PC-3 (cell line): ENCODE data around the gene PLXNB2. TPM values are rescaled to one million over a fixed set of nuclear protein-coding genes. Genes with fewer than 3 reads are reported as not detected.

Source experiments
- ATAC-seq: fragments of 200-7000 bp; cut with Tn5 transposase; 2 replicates; pipeline ENCODE4 v1.9.1; 2020; ENCODE audit warnings: mild to moderate bottlenecking, moderate library complexity
- BruUV-seq: library from RNA; stranded (reverse); fragments of 400-500 nt; replicated peaks from 2 replicates; lab custom pipeline; 2021; lab: Mats Ljungman, UMichigan
- CTCF ChIA-PET: fragments of 300-600 bp; sonication (Branson Sonifier 250); formaldehyde crosslinking; loops from one replicate; lab custom pipeline; 2022; ENCODE audit warnings: antibody characterized with exemption; lab: Charles Lee
- POLR2A ChIA-PET: fragments of 300-600 bp; sonication (Branson Sonifier 250); formaldehyde crosslinking; loops from one replicate; lab custom pipeline; 2022; ENCODE audit warnings: antibody characterized with exemption; ENCODE audit not compliant: unreplicated experiment; lab: Charles Lee
- DNase-seq: peaks from one replicate; pipeline ENCODE4 v3.0.0-alpha.2; 2015
- H2AFZ ChIP-seq: fragments of 300-600 bp; sonication (generic); 2 replicates; pipeline ENCODE4 v1.6.0; 2016; ENCODE audit warnings: antibody characterized with exemption, low read length
- H3F3A ChIP-seq: fragments of 300-600 bp; sonication (generic); one replicate; pipeline ENCODE4 v1.6.0; 2017; ENCODE audit warnings: antibody characterized with exemption, low read length, control low read depth, mild to moderate bottlenecking; ENCODE audit not compliant: unreplicated experiment
- H3K27ac ChIP-seq: fragments of 300-600 bp; sonication (generic); 2 replicates; pipeline ENCODE4 v1.5.1; 2016; ENCODE audit warnings: mild to moderate bottlenecking, low read length
- H3K27me3 ChIP-seq: fragments of 300-600 bp; sonication (generic); 2 replicates; pipeline ENCODE4 v1.6.1; 2016; ENCODE audit warnings: low read length, mixed read lengths
- H3K36me3 ChIP-seq: fragments of 300-600 bp; sonication (generic); 2 replicates; pipeline ENCODE4 v1.6.1; 2016; ENCODE audit warnings: low read depth, mixed run types, low read length, mixed read lengths
- H3K4me1 ChIP-seq: fragments of 300-600 bp; sonication (generic); 2 replicates; pipeline ENCODE4 v1.5.1; 2016; ENCODE audit warnings: low read length; ENCODE audit not compliant: insufficient read depth
- H3K4me2 ChIP-seq: fragments of 300-600 bp; sonication (generic); 2 replicates; pipeline ENCODE4 v1.6.0; 2016; ENCODE audit warnings: low read length
- H3K4me3 ChIP-seq: fragments of 300-600 bp; sonication (generic); 2 replicates; pipeline ENCODE4 v1.5.1; 2016; ENCODE audit warnings: mild to moderate bottlenecking, low read length, mixed read lengths
- H3K79me2 ChIP-seq: fragments of 300-600 bp; sonication (generic); 2 replicates; pipeline ENCODE4 v1.6.1; 2017; ENCODE audit warnings: low read length, mixed read lengths
- H3K9ac ChIP-seq: fragments of 300-600 bp; sonication (generic); 2 replicates; pipeline ENCODE4 v1.6.0; 2016; ENCODE audit warnings: mild to moderate bottlenecking, low read length
- H3K9me2 ChIP-seq: fragments of 300-600 bp; sonication (generic); replicated peaks from 2 replicates; pipeline ENCODE4 v1.6.1; 2016; ENCODE audit warnings: mixed run types, low read length, mixed read lengths
- H3K9me3 ChIP-seq: fragments of 300-600 bp; sonication (generic); 2 replicates; pipeline ENCODE4 v1.6.1; 2016; ENCODE audit warnings: low read length, mixed read lengths
- H4K20me1 ChIP-seq: fragments of 300-600 bp; sonication (generic); 2 replicates; pipeline ENCODE4 v1.6.1; 2016; ENCODE audit warnings: low read length, mixed read lengths
- EZH2 ChIP-seq: fragments of 300-600 bp; sonication (generic); IDR thresholded peaks from one replicate; pipeline ENCODE4 v1.6.1; 2017; ENCODE audit warnings: antibody characterized with exemption, mild to moderate bottlenecking, low read length; ENCODE audit not compliant: unreplicated experiment
- EZH2phosphoT487 ChIP-seq: fragments of 300-600 bp; sonication (generic); IDR thresholded peaks from 2 replicates; pipeline ENCODE4 v1.6.1; 2018; ENCODE audit warnings: mild to moderate bottlenecking, antibody characterized with exemption, low read length, borderline replicate concordance
- intact Hi-C: fragments of 100-400 bp; cut with micrococcal nuclease; formaldehyde crosslinking; loops from 2 replicates; pipeline ENCODE4 v1.9.0; 2023
- total RNA-seq: library from RNA; depleted of rRNA; stranded (reverse); fragments of >200 nt; gene quantifications from 2 replicates; pipeline ENCODE4 v1.2.3, GENCODE V29; 2014
- TF ChIP-seq, protein P1 (sequence below): fragments of 300-600 bp; sonication (generic); conservative IDR thresholded peaks from 2 replicates; pipeline ENCODE4 v1.5.1; 2017; ENCODE audit warnings: antibody characterized with exemption, low read depth, mild to moderate bottlenecking, low read length

The PLXNB2 gene
- total RNA-seq, 1 experiment from 2014 or later: 68.2 TPM

- H3K9me3 ChIP-seq: no peaks in the 10 kb centered on the region
- TF ChIP-seq EZH2phosphoT487 (no peak), EZH2 (no peak)
- TF ChIP-seq, protein P1, sequence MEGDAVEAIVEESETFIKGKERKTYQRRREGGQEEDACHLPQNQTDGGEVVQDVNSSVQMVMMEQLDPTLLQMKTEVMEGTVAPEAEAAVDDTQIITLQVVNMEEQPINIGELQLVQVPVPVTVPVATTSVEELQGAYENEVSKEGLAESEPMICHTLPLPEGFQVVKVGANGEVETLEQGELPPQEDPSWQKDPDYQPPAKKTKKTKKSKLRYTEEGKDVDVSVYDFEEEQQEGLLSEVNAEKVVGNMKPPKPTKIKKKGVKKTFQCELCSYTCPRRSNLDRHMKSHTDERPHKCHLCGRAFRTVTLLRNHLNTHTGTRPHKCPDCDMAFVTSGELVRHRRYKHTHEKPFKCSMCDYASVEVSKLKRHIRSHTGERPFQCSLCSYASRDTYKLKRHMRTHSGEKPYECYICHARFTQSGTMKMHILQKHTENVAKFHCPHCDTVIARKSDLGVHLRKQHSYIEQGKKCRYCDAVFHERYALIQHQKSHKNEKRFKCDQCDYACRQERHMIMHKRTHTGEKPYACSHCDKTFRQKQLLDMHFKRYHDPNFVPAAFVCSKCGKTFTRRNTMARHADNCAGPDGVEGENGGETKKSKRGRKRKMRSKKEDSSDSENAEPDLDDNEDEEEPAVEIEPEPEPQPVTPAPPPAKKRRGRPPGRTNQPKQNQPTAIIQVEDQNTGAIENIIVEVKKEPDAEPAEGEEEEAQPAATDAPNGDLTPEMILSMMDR: peak; percentile 63
- intact Hi-C loops: no loop called here
- H2AFZ ChIP-seq: no peak overlapping the region
- no peaks in the 10 kb centered on the region for H3K9me2 ChIP-seq
- H3K4me1 ChIP-seq: no peaks in the 10 kb centered on the region
- no peaks in the 10 kb centered on the region for H3K27me3 ChIP-seq
- no peaks in the 10 kb centered on the region for H4K20me1 ChIP-seq
- POLR2A ChIA-PET: no interaction called here
- no peak overlapping the region for H3K4me2 ChIP-seq
- no peaks in the 10 kb centered on the region for H3F3A ChIP-seq
- DNase-seq (peak; percentile 33), ATAC-seq (no peak)
- BruUV-seq: no TSS peak
- no peak overlapping the region for H3K4me3 ChIP-seq
- peaks cover 52% of the 10 kb centered on the region for H3K79me2 ChIP-seq
- H3K27ac ChIP-seq: no peak overlapping the region
- H3K9ac ChIP-seq: no peak overlapping the region
- H3K36me3 ChIP-seq: no peaks in the 10 kb centered on the region; the same call in 1 of the 2 replicates
- CTCF ChIA-PET: interaction anchor here (0.5 to 0.6 kb wide), 3 partner anchors 30 to 290 kb away, joined by 3 to 6 read pairs (median 4); no protein-coding TSS in a partner anchor
Observed at GRCh38 chr22:50236731-50237409, 70.6 kb downstream of the PLXNB2 start.

DNA sequence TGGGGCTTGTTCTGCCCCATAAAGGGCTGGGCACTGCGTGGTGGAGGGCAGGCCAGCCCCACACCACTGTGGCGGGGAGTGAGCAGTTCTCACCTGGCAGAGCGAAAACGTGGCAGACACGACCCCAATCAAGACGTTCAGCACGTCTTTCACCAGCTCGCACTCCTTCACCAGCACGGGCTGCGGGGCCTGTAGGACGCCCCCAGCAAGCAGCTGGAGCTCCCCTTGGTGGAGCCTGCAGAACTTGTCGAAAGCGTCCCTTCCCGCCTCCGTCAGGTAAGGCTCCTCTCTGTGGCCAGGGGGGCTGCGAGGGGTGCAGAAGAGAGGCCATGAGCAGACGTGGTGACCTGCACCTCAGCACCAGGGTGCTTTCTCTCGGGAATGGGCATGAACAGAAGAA, 74.2 kb downstream of the PLXNB2 start:
- Histone ChIP-seq H3K27me3 (no peaks in the 10 kb centered on the region), H3F3A (no peaks in the 10 kb centered on the region), H3K9me2 (no peaks in the 10 kb centered on the region), H3K4me1 (no peaks in the 10 kb centered on the region), H3K9ac (no peak overlapping the region), H4K20me1 (no peaks in the 10 kb centered on the region), H3K27ac (no peak overlapping the region), H3K4me3 (no peak overlapping the region), H3K4me2 (no peak overlapping the region), H2AFZ (no peak overlapping the region), H3K9me3 (no peaks in the 10 kb centered on the region), H3K36me3 (no peaks in the 10 kb centered on the region), H3K79me2 (peaks cover 28% of the 10 kb centered on the region)
- TF ChIP-seq EZH2: no peak
- TF ChIP-seq, protein P1: no peak
- no peak for TF ChIP-seq EZH2phosphoT487
- DNase-seq: no peak
- ATAC-seq: no peak
- no TSS peak for BruUV-seq
- CTCF ChIA-PET: no interaction called here
- intact Hi-C loops: no loop called here
- POLR2A ChIA-PET: no interaction called here

GRCh38 chr22:50232481-50233151, 74.8 kb downstream of the PLXNB2 start:
- Histone ChIP-seq H3F3A (no peaks in the 10 kb centered on the region), H4K20me1 (no peaks in the 10 kb centered on the region), H3K4me3 (no peak overlapping the region), H3K4me2 (no peak overlapping the region), H3K36me3 (no peaks in the 10 kb centered on the region), H3K27me3 (no peaks in the 10 kb centered on the region), H3K4me1 (no peaks in the 10 kb centered on the region), H3K79me2 (peaks cover 28% of the 10 kb centered on the region), H3K9me2 (no peaks in the 10 kb centered on the region), H3K9ac (no peak overlapping the region), H2AFZ (no peak overlapping the region), H3K9me3 (no peaks in the 10 kb centered on the region), H3K27ac (no peak overlapping the region)
- DNase-seq (no peak), ATAC-seq (no peak)
- POLR2A ChIA-PET: no interaction called here
- CTCF ChIA-PET: no interaction called here
- no peak for TF ChIP-seq EZH2phosphoT487
- no peak for TF ChIP-seq EZH2
- TF ChIP-seq, protein P1: no peak
- intact Hi-C loops: no loop called here
- BruUV-seq: no TSS peak
